ENCODE results near the gene NIPAL4.

DNA sequence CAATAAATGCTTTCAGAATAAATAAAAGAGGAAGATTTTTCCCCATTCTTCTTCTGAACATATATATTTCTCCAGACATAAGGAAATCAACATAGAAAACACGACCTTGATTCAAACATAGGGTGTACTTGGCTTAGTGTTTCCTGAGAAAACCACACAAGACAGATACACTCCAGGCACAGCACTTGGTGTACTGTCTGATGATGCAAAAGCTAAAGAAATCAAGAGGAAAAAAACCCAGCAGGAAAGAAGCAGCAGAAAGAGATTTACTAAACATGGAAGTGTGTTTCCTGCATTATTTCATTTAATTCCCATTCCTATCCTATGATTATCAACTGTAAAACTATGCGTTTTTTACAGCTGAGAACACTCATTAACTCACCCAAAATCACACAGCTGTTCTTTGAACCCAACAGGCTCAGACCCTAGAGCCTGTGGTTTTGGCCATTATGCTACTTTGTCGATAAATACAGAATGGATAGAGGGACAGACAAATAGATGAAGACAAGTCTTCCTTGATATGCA is 46.1 kb downstream of the NIPAL4 start:
- TF ChIP-seq POLR2AphosphoS5 (IDR thresholded peaks at IDR 0.05; ENCODE audit: low read depth) (no peak), SPI1 (IDR thresholded peaks at IDR 0.05; ENCODE audit: borderline replicate concordance, low read depth) (no peak)
- TF ChIP-seq, protein P1, sequence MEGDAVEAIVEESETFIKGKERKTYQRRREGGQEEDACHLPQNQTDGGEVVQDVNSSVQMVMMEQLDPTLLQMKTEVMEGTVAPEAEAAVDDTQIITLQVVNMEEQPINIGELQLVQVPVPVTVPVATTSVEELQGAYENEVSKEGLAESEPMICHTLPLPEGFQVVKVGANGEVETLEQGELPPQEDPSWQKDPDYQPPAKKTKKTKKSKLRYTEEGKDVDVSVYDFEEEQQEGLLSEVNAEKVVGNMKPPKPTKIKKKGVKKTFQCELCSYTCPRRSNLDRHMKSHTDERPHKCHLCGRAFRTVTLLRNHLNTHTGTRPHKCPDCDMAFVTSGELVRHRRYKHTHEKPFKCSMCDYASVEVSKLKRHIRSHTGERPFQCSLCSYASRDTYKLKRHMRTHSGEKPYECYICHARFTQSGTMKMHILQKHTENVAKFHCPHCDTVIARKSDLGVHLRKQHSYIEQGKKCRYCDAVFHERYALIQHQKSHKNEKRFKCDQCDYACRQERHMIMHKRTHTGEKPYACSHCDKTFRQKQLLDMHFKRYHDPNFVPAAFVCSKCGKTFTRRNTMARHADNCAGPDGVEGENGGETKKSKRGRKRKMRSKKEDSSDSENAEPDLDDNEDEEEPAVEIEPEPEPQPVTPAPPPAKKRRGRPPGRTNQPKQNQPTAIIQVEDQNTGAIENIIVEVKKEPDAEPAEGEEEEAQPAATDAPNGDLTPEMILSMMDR (IDR thresholded peaks at IDR 0.05; ENCODE audit: insufficient read depth, low read length): no peak
- TF ChIP-seq, protein P2, sequence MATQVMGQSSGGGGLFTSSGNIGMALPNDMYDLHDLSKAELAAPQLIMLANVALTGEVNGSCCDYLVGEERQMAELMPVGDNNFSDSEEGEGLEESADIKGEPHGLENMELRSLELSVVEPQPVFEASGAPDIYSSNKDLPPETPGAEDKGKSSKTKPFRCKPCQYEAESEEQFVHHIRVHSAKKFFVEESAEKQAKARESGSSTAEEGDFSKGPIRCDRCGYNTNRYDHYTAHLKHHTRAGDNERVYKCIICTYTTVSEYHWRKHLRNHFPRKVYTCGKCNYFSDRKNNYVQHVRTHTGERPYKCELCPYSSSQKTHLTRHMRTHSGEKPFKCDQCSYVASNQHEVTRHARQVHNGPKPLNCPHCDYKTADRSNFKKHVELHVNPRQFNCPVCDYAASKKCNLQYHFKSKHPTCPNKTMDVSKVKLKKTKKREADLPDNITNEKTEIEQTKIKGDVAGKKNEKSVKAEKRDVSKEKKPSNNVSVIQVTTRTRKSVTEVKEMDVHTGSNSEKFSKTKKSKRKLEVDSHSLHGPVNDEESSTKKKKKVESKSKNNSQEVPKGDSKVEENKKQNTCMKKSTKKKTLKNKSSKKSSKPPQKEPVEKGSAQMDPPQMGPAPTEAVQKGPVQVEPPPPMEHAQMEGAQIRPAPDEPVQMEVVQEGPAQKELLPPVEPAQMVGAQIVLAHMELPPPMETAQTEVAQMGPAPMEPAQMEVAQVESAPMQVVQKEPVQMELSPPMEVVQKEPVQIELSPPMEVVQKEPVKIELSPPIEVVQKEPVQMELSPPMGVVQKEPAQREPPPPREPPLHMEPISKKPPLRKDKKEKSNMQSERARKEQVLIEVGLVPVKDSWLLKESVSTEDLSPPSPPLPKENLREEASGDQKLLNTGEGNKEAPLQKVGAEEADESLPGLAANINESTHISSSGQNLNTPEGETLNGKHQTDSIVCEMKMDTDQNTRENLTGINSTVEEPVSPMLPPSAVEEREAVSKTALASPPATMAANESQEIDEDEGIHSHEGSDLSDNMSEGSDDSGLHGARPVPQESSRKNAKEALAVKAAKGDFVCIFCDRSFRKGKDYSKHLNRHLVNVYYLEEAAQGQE (IDR thresholded peaks at IDR 0.05; ENCODE audit: insufficient replicate concordance, low read depth): no peak

All from HL-60 (cell line).